HepG2 (cell line): ENCODE data around the gene S100P. TPM values are rescaled to one million over a fixed set of nuclear protein-coding genes. Genes with fewer than 3 reads are reported as not detected.

Experiments used
- CREBL2 ChIP-seq: sonication (generic); formaldehyde crosslinking; IDR thresholded peaks from 2 replicates; pipeline ENCODE4 v1.8.1; 2023; ENCODE audit warnings: missing genetic modification reagents, mild to moderate bottlenecking, borderline replicate concordance
- GATAD1 ChIP-seq: IDR thresholded peaks from 2 replicates; pipeline ENCODE4 v1.6.1; 2016; ENCODE audit warnings: missing genetic modification reagents, missing compliant biosample characterization
- GMEB1 ChIP-seq: sonication (generic); formaldehyde crosslinking; IDR thresholded peaks from 2 replicates; pipeline ENCODE4 v1.5.1; 2020; ENCODE audit warnings: missing genetic modification reagents, mild to moderate bottlenecking, borderline replicate concordance
- HNRNPH1 ChIP-seq: fragments of 200-400 bp; formaldehyde crosslinking; optimal IDR thresholded peaks from 2 replicates; pipeline ENCODE3; 2017; ENCODE audit warnings: mild to moderate bottlenecking, low read depth, low read length
- IKZF1 ChIP-seq: fragments of 450-650 bp; IDR thresholded peaks from 2 replicates; pipeline ENCODE4 v1.7.1; 2016
- MAX ChIP-seq: IDR thresholded peaks from 2 replicates; pipeline ENCODE4 v1.6.1; 2012; ENCODE audit warnings: inconsistent platforms
- NFAT5 ChIP-seq: sonication (generic); formaldehyde crosslinking; IDR thresholded peaks from 2 replicates; pipeline ENCODE4 v1.4.0; 2020; ENCODE audit warnings: missing genetic modification reagents
- NFATC3 ChIP-seq: sonication (generic); formaldehyde crosslinking; IDR thresholded peaks from 2 replicates; pipeline ENCODE4 v1.5.1; 2020; ENCODE audit warnings: mild to moderate bottlenecking, missing genetic modification reagents
- NRL ChIP-seq: sonication (generic); formaldehyde crosslinking; IDR thresholded peaks from 2 replicates; pipeline ENCODE4 v1.5.0; 2020; ENCODE audit warnings: missing genetic modification reagents, mild to moderate bottlenecking, moderate library complexity, borderline replicate concordance
- ZFP37 ChIP-seq: sonication (generic); formaldehyde crosslinking; IDR thresholded peaks from 2 replicates; pipeline ENCODE4 v1.4.0; 2020; ENCODE audit warnings: missing genetic modification reagents, borderline replicate concordance
- ZNF138 ChIP-seq: sonication (generic); formaldehyde crosslinking; IDR thresholded peaks from 2 replicates; pipeline ENCODE4 v1.5.0; 2020; ENCODE audit warnings: mild to moderate bottlenecking, low read depth, missing genetic modification reagents
- ZNF235 ChIP-seq: sonication (generic); formaldehyde crosslinking; IDR thresholded peaks from 2 replicates; pipeline ENCODE4 v1.8.1; 2023; ENCODE audit warnings: mild to moderate bottlenecking, missing genetic modification reagents, borderline replicate concordance
- ZNF275 ChIP-seq: sonication (generic); formaldehyde crosslinking; IDR thresholded peaks from 2 replicates; pipeline ENCODE4 v1.8.0; 2022; ENCODE audit warnings: missing genetic modification reagents, mild to moderate bottlenecking, inconsistent platforms, borderline replicate concordance
- ZNF296 ChIP-seq: sonication (generic); formaldehyde crosslinking; conservative IDR thresholded peaks from 2 replicates; pipeline ENCODE4 v1.5.0; 2020; ENCODE audit warnings: mild to moderate bottlenecking, missing genetic modification reagents
- ZNF567 ChIP-seq: sonication (generic); formaldehyde crosslinking; IDR thresholded peaks from 2 replicates; pipeline ENCODE4 v1.8.1; 2023; ENCODE audit warnings: mild to moderate bottlenecking, missing genetic modification reagents, borderline replicate concordance
- ZNF670 ChIP-seq: sonication (generic); formaldehyde crosslinking; IDR thresholded peaks from 2 replicates; pipeline ENCODE4 v1.8.0; 2022; ENCODE audit warnings: mild to moderate bottlenecking, missing genetic modification reagents, borderline replicate concordance
- ZSCAN12 ChIP-seq: sonication (generic); formaldehyde crosslinking; IDR thresholded peaks from 2 replicates; pipeline ENCODE4 v1.9.0; 2021; ENCODE audit warnings: mild to moderate bottlenecking, missing genetic modification reagents
- polyA plus RNA-seq, 8 experiments: library from polyadenylated mRNA; depleted of rRNA in 3 of 8; stranded (reverse) in 7 of 8; unstranded in 1 of 8; fragments of >200 nt; fragmentation: Illumina TruSeq in 4 of 8; extraction: Trizol in 4 of 8; gene quantifications; 2 replicates each; pipeline versions ENCODE4 v1.2.1 to v1.2.3, GENCODE V29; 2011 to 2016; ENCODE audit warnings: low read depth in 4 of 8, missing spikeins in 1 of 8, mixed read lengths in 1 of 8; ENCODE audit not compliant: insufficient read depth in 1 of 8
- total RNA-seq, 5 experiments: library from RNA; depleted of rRNA; stranded (reverse); fragments of >200 nt; fragmentation: Illumina TruSeq; extraction: Trizol; gene quantifications; 2 replicates each; pipeline ENCODE4 v1.2.3, GENCODE V29; 2016; ENCODE audit warnings: low read depth in 1 of 5
- TF ChIP-seq, protein P1 (sequence below): sonication (generic); formaldehyde crosslinking; IDR thresholded peaks from 2 replicates; pipeline ENCODE4 v1.8.1; 2022; ENCODE audit warnings: mild to moderate bottlenecking, missing genetic modification reagents

The S100P gene
- total and polyA plus RNA-seq, 2 of the 13 experiments (the other 11 are each of a cell fraction or from before 2014, with no cell fraction given): 278 to 1,649 TPM

- TF ChIP-seq NFAT5 (CRISPR knock-in tag): no peak
- no peak for TF ChIP-seq NFATC3 (CRISPR knock-in tag)
- TF ChIP-seq ZNF670 (CRISPR knock-in tag): no peak
- TF ChIP-seq ZFP37 (CRISPR knock-in tag): no peak
- no peak for TF ChIP-seq IKZF1
- TF ChIP-seq HNRNPH1: peak; percentile 20
- no peak for TF ChIP-seq ZNF567 (CRISPR knock-in tag)
- TF ChIP-seq ZNF296 (CRISPR knock-in tag): no peak
- TF ChIP-seq ZNF235 (CRISPR knock-in tag): no peak
- no peak for TF ChIP-seq GMEB1
- TF ChIP-seq ZNF138 (CRISPR knock-in tag): peak; percentile 42; the same call in 1 of the 2 replicates
- TF ChIP-seq GATAD1: no peak
- TF ChIP-seq, protein P1, sequence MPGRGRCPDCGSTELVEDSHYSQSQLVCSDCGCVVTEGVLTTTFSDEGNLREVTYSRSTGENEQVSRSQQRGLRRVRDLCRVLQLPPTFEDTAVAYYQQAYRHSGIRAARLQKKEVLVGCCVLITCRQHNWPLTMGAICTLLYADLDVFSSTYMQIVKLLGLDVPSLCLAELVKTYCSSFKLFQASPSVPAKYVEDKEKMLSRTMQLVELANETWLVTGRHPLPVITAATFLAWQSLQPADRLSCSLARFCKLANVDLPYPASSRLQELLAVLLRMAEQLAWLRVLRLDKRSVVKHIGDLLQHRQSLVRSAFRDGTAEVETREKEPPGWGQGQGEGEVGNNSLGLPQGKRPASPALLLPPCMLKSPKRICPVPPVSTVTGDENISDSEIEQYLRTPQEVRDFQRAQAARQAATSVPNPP (CRISPR knock-in tag): no peak
- no peak for TF ChIP-seq ZNF275 (CRISPR knock-in tag)
- TF ChIP-seq ZSCAN12 (CRISPR knock-in tag): no peak
- no peak for TF ChIP-seq NRL
- TF ChIP-seq MAX: peak; percentile 67
- no peak for TF ChIP-seq CREBL2
These were observed 40.6 kb downstream of the S100P start (continued) for GRCh38 chr4:6734165-6734786.
